Heart left ventricle (tissue), 13 donors: ENCODE measurements around the gene SLC37A2.

Experiments used
- CTCF ChIP-seq, 12 donors: fragments of 200-600 bp; sonication (generic) in 4 of 12; IDR thresholded peaks; one replicate each; pipeline versions ENCODE4 v1.5.0 to v1.8.0; 2018 to 2022; ENCODE audit warnings: antibody characterized with exemption in 12 of 12, mild to moderate bottlenecking in 5 of 12
- POLR2A ChIP-seq, 2 donors: fragments of 450-650 bp; IDR thresholded peaks; one replicate each; pipeline ENCODE4 v1.6.1; 2017; ENCODE audit warnings: antibody characterized with exemption in 2 of 2, mild to moderate bottlenecking in 2 of 2, moderate library complexity in 2 of 2
- donor health status: ischemic (EF 13 %, LVEDD 7.1; RV severe dilation, severe dysfunction).
- donor health status: DM: no; HTN: yes; CAD: no.
- donor health status: DM: no; HTN: no; CAD: no.
- donor health status: ischemic (EF 25% LVEDD 6.9; RV normal size, moderate dysfunction).
- donor health status: ischemic (EF 25% LVEDD 5.7; RV mildly dilated, moderate dysfunction).
- donor health status: ischemic (EF 35%, LVEDD 5.7; RV mildly dilated, moderate dysfunction).
- donor health status: nonischemic (EF 11% LVEDD 7.7; RV severe dilation, severe dysfunction).
- donor health status: DM: yes; HTN: yes; CAD: no.
- donor health status: PGD.
- donor health status: ischemic (EF 29% LVEDD 5.4; RV normal size, mild dysfunction).
- donor health status: nonischemic (EF 23%, LVEDD 6.1; RV moderate dilation, normal function).

GRCh38 chr11:125061281-125061680 is 1.8 kb upstream of the SLC37A2 start:
- TF ChIP-seq POLR2A (IDR thresholded peaks at IDR 0.05): no peak
- no peak for TF ChIP-seq CTCF (IDR thresholded peaks at IDR 0.05)
